ENCODE data around the gene ZNF784.

- TF ChIP-seq CHD4 (IDR thresholded peaks at IDR 0.05) (no peak), NFYB (IDR thresholded peaks at IDR 0.05; ENCODE audit: insufficient read depth, low read depth, low read length) (no peak), ATF3 (IDR thresholded peaks at IDR 0.05; ENCODE audit: borderline replicate concordance, extremely low read depth, low read depth, low read length) (no peak), BHLHE40 (IDR thresholded peaks at IDR 0.05; ENCODE audit: borderline replicate concordance in 1 of 2, low read depth in 2 of 2, low read length in 1 of 2) (no peak), CTCF (IDR thresholded peaks at IDR 0.05 in 2 of 3, conservative IDR thresholded peaks at IDR 0.05 in 1 of 3; ENCODE audit: control insufficient read depth in 2 of 3, extremely low read depth in 1 of 3, insufficient read depth in 1 of 3, low read depth in 3 of 3, low read length in 3 of 3) (no peak), CREB1 (IDR thresholded peaks at IDR 0.05; ENCODE audit: low read depth) (no peak), RFX5 (IDR thresholded peaks at IDR 0.05; ENCODE audit: low read depth, low read length) (no peak), TARDBP (IDR thresholded peaks at IDR 0.05; ENCODE audit: borderline replicate concordance) (no peak), MTA2 (IDR thresholded peaks at IDR 0.05; ENCODE audit: low read depth) (no peak), HDGF (IDR thresholded peaks at IDR 0.05) (no peak), EZH2 (IDR thresholded peaks at IDR 0.05; ENCODE audit: borderline replicate concordance, control insufficient read depth, low read depth, low read length) (no peak), REST (IDR thresholded peaks at IDR 0.05; ENCODE audit: low read depth, low read length) (no peak), YY1 (IDR thresholded peaks at IDR 0.05; ENCODE audit: low read depth, low read length) (no peak), TAF1 (IDR thresholded peaks at IDR 0.05; ENCODE audit: borderline replicate concordance, low read depth, low read length) (no peak)
Measured at GRCh38 chr19:55597501-55597921, 26.9 kb downstream of the ZNF784 start.
